Natural killer cell (primary cell): ENCODE results near the gene CCNK. TPM values are rescaled to one million over a fixed set of nuclear protein-coding genes. Genes with fewer than 3 reads are reported as not detected.

Experiments
- ATAC-seq, 3 donors: fragments of 150-1000 bp in 2 of 3; fragments of 200-7000 bp in 1 of 3; cut with Tn5 transposase; 1 replicate in 1 of 3; 2 replicates in 2 of 3; pipeline ENCODE4 v1.10.0; 2021; ENCODE audit warnings: mild to moderate bottlenecking in 2 of 3, moderate library complexity in 2 of 3
- DNase-seq, 2 donors: peaks; one replicate each; pipeline versions ENCODE4 v3.0.0 to v3.0.0-alpha.2; 2013 to 2021; ENCODE audit warnings: mixed read lengths in 1 of 2
- H3K27ac ChIP-seq: one replicate; pipeline ENCODE4 v1.5.1; 2013; ENCODE audit warnings: mild to moderate bottlenecking, low read length
- H3K27me3 ChIP-seq: one replicate; pipeline ENCODE4 v1.6.1; 2013; ENCODE audit warnings: low read length; ENCODE audit not compliant: control insufficient read depth, insufficient read depth
- H3K36me3 ChIP-seq: one replicate; pipeline ENCODE4 v1.6.1; 2013; ENCODE audit warnings: low read length; ENCODE audit not compliant: control insufficient read depth, insufficient read depth
- H3K4me1 ChIP-seq: one replicate; pipeline ENCODE4 v1.6.1; 2013; ENCODE audit warnings: low read length; ENCODE audit not compliant: control insufficient read depth, insufficient read depth
- H3K4me3 ChIP-seq: one replicate; pipeline ENCODE4 v1.5.1; 2013; ENCODE audit warnings: low read length
- H3K9me3 ChIP-seq: one replicate; pipeline ENCODE4 v1.6.1; 2013; ENCODE audit warnings: low read length; ENCODE audit not compliant: control insufficient read depth, insufficient read depth
- H3K27ac Mint-ChIP-seq, 2 donors: one replicate each; pipeline ENCODE4 v1.8.0; 2022; ENCODE audit warnings: mild to moderate bottlenecking in 2 of 2, mixed read lengths in 2 of 2, moderate library complexity in 1 of 2
- H3K27me3 Mint-ChIP-seq, 2 donors: one replicate each; pipeline ENCODE4 v1.8.0; 2022; ENCODE audit warnings: low read depth in 2 of 2, mixed read lengths in 2 of 2
- H3K36me3 Mint-ChIP-seq: one replicate; pipeline ENCODE4 v1.8.0; 2022; ENCODE audit warnings: mixed read lengths
- H3K4me1 Mint-ChIP-seq, 2 donors: one replicate each; pipeline ENCODE4 v1.8.0; 2022; ENCODE audit warnings: mixed read lengths in 2 of 2
- H3K4me3 Mint-ChIP-seq: one replicate; pipeline ENCODE4 v1.8.0; 2022; ENCODE audit warnings: mild to moderate bottlenecking, moderate library complexity, mixed read lengths
- H3K9me3 Mint-ChIP-seq, 2 donors: one replicate each; pipeline ENCODE4 v1.8.0; 2022; ENCODE audit warnings: mixed read lengths in 2 of 2
- CTCF ChIP-seq: fragments of 200-600 bp; IDR thresholded peaks from one replicate; pipeline ENCODE4 v1.8.0; 2022; ENCODE audit warnings: antibody characterized with exemption
- WGBS: methylation state at CpG from one replicate; pipeline ENCODE4 v1.1.7; 2013; ENCODE audit warnings: missing lambda C conversion rate; ENCODE audit not compliant: insufficient coverage; 5-methylcytosine and 5-hydroxymethylcytosine counted together
- intact Hi-C: fragments of 100-400 bp; cut with micrococcal nuclease; formaldehyde crosslinking; loops from one replicate; pipeline ENCODE4 v1.14.2; 2022
- total RNA-seq, 4 donors: library from RNA; stranded (reverse); fragments of 120-200 nt in 1 of 4; gene quantifications; one replicate each; pipeline versions ENCODE4 v1.2.3 to v1.2.4, GENCODE V29; 2013 to 2022

Gene CCNK
- total RNA-seq, 3 donors from 2014 or later (not counting 1 experiment from before 2014, with no cell fraction given): 155 to 168 (median 165) TPM

GRCh38 chr14:99524804-99525698 lies 43.8 kb downstream of the CCNK start:
- ATAC-seq: no peak

DNA sequence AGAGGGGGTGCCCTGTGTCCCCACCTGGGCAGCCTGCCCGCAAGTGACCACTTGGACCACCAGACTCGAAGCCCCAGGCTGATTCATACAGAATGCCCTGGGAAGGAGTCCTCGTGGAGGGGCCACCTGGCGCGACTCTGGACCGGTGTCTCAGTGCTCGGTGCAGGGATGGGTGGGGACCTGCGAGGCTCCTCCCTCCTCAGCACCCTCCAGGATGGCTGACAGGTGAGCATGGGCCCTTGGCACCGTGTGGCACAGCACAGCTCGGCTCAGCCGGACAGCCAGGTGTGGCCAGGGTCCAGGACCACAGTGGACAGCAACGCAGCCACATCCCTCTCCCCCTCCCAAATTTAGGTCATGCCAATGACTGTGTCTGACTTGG lies 44.5 kb downstream of the CCNK start:
- H3K27me3 Mint-ChIP-seq: no peaks in the 10 kb centered on the region
- intact Hi-C loops: no loop called here
- DNase-seq: no peak
- Histone ChIP-seq H3K4me3 (no peak overlapping the region), H3K9me3 (no peaks in the 10 kb centered on the region), H3K27ac (no peak overlapping the region), H3K27me3 (no peaks in the 10 kb centered on the region), H3K36me3 (no peaks in the 10 kb centered on the region), H3K4me1 (no peaks in the 10 kb centered on the region)
- H3K4me1 Mint-ChIP-seq: no peaks in the 10 kb centered on the region
- no peak for TF ChIP-seq CTCF
- no peaks in the 10 kb centered on the region for H3K36me3 Mint-ChIP-seq
- H3K4me3 Mint-ChIP-seq: no peak overlapping the region
- WGBS: 89% methylated on average over 12 of the region's 12 CpGs
- ATAC-seq: no peak
- no peaks in the 10 kb centered on the region for H3K9me3 Mint-ChIP-seq
- H3K27ac Mint-ChIP-seq: no peak overlapping the region

More at GRCh38 chr14:99524804-99525698, 43.8 kb downstream of the CCNK start:
- no peak for TF ChIP-seq CTCF
- WGBS: 75% methylated on average over 17 of the region's 17 CpGs
- Histone ChIP-seq H3K4me1 (no peaks in the 10 kb centered on the region), H3K9me3 (no peaks in the 10 kb centered on the region), H3K27ac (no peak overlapping the region), H3K4me3 (no peak overlapping the region), H3K27me3 (no peaks in the 10 kb centered on the region), H3K36me3 (no peaks in the 10 kb centered on the region)
- intact Hi-C loops: no loop called here
- peak in 1 of 2 donors; percentile 40 for DNase-seq
- Mint-ChIP-seq H3K4me3 (no peak overlapping the region), H3K27me3 (no peaks in the 10 kb centered on the region), H3K27ac (no peak overlapping the region), H3K9me3 (no peaks in the 10 kb centered on the region), H3K4me1 (no peaks in the 10 kb centered on the region), H3K36me3 (no peaks in the 10 kb centered on the region)

- Mint-ChIP-seq H3K27ac (no peak overlapping the region), H3K27me3 (no peaks in the 10 kb centered on the region), H3K4me1 (no peaks in the 10 kb centered on the region), H3K36me3 (no peaks in the 10 kb centered on the region), H3K4me3 (no peak overlapping the region), H3K9me3 (no peaks in the 10 kb centered on the region)
- 93% methylated on average over 12 of the region's 12 CpGs for WGBS
- H3K4me3 ChIP-seq: no peak overlapping the region
- no peaks in the 10 kb centered on the region for H3K27me3 ChIP-seq
- TF ChIP-seq CTCF: no peak
- no peaks in the 10 kb centered on the region for H3K4me1 ChIP-seq
- intact Hi-C loops: no loop called here
- H3K9me3 ChIP-seq: no peaks in the 10 kb centered on the region
- ATAC-seq: no peak
- no peak for DNase-seq
- H3K36me3 ChIP-seq: no peaks in the 10 kb centered on the region
- H3K27ac ChIP-seq: no peak overlapping the region
Measured at GRCh38 chr14:99527026-99527425, 45.8 kb downstream of the CCNK start.
